Measurements from ENCODE around the gene RHOJ. TPM values are rescaled to one million over a fixed set of nuclear protein-coding genes. Genes with fewer than 3 reads are reported as not detected.
A peak's percentile ranks its signal among the peaks of the same experiment; 100 is the strongest.
"Not testable (repeated sequence)": the region's sequence is repeated elsewhere in the genome, so short reads cannot be mapped to it uniquely, and the experiment has no call there.

Gene RHOJ
- total and polyA plus RNA-seq, 5 donors, result 9.6 to 20.3 (median 14.2) TPM

DNA sequence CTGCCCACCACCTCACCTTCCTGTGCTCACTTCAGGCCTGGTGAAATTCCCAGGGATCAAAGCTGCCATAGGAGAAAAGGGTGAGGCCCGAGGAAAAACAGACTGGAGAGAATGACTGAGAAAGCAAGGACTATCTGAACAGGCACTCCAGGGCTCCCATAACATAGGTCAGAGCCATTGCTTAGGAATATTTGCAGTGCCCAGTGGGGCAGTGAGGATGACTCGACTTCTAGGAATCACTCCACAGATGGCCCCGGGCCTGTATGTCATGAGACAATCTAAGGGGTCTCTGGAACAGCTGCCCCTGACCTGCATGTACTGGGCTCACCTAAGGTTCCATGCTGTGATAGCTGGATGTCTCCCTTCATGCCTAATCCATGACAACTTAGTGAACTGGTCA lies 62.9 kb downstream of the RHOJ start:
- intact Hi-C loops (cut with DNase I), result no loop called here
- 82% methylated on average over 3 of the region's 3 CpGs for WGBS

DNA sequence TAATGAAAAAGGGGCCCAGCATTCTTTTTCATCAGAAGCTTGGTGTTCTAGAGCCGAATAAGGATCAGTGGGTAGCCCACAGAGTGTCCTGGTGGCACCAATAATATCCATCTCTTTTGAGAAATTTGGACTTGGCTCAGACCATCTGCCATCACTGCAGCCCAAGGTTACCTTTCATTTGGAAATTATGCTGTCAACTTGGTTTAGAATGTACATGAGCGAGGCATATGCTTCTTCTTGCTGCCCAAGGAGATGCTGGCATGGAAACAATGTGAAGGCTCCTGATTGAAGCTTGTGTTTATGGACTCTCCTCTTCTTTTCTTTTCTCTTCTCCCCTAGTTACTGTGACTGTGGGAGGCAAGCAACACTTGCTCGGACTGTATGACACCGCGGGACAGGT lies 64.5 kb downstream of the RHOJ start:
- no peak for DNase-seq
- Histone ChIP-seq H3K27ac (ENCODE audit: low read length) (no peak overlapping the region), H3K9me3 (ENCODE audit: control insufficient read depth, low read length) (no peaks in the 10 kb centered on the region), H3K4me1 (ENCODE audit: control insufficient read depth, insufficient read depth, low read length) (peaks cover 6% of the 10 kb centered on the region), H3K4me3 (ENCODE audit: low read length) (no peak overlapping the region), H3K27me3 (ENCODE audit: control insufficient read depth, insufficient read depth) (no peaks in the 10 kb centered on the region)
- 97% methylated on average over 5 of the region's 5 CpGs for WGBS
- no peak for ATAC-seq
- intact Hi-C loops (cut with DNase I), result no loop called here

More for the DNA sequence above, 62.9 kb downstream of the RHOJ start:
- Histone ChIP-seq H3K27ac (ENCODE audit: low read length) (no peak overlapping the region), H3K9me3 (ENCODE audit: control insufficient read depth, low read length) (no peaks in the 10 kb centered on the region), H3K4me3 (ENCODE audit: low read length) (no peak overlapping the region), H3K4me1 (ENCODE audit: control insufficient read depth, insufficient read depth, low read length) (no peaks in the 10 kb centered on the region), H3K27me3 (ENCODE audit: control insufficient read depth, insufficient read depth) (no peaks in the 10 kb centered on the region)
- ATAC-seq, result no peak
- no peak for DNase-seq

DNA sequence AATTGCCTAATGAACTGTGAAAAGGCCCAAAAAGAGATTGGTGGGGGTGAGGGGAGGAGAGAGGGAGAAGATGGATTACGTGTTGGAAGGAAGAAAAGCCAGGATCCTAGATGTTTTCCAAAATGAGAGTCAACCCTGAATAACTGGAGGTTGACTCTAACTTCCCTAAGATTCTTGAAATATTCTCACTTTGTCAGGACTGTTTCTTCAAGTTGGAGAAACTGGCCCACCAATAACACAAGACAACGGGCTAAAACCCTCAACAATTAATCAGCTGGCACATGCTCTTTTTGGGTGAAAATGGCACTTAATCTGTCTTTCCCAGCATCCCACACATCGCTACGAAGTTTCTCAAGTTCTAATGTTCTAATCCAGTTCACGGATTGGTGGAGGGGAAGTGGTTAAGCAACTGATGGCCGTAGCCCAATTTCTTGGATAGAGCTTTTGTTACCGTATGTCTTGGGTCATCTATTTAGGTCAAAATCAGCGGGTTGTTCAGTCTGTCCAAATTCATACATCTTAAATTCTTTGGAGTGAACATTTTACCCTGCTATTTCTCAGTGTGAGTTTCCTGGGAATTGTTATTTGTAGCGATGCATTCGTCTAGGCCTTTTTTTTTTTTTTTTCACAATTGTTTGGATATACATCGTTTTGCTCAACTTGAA lies 65.5 kb downstream of the RHOJ start:
- DNase-seq (no peak), ATAC-seq (peak in 1 of 2 donors; percentile 28)
- Histone ChIP-seq H3K27ac (ENCODE audit: low read length) (no peak overlapping the region), H3K9me3 (ENCODE audit: control insufficient read depth, low read length) (no peaks in the 10 kb centered on the region), H3K4me3 (ENCODE audit: low read length) (no peak overlapping the region), H3K27me3 (ENCODE audit: control insufficient read depth, insufficient read depth) (no peaks in the 10 kb centered on the region), H3K4me1 (ENCODE audit: control insufficient read depth, insufficient read depth, low read length) (peaks cover 7% of the 10 kb centered on the region)
- intact Hi-C loops (cut with DNase I), result loop anchor here in 3 of 4 donors (10.0 kb wide), 2 partner anchors 1085 to 1105 kb away; no protein-coding TSS in a partner anchor
- whole genome bisulfite sequencing, result 76% methylated on average over 11 of the region's 11 CpGs

DNA sequence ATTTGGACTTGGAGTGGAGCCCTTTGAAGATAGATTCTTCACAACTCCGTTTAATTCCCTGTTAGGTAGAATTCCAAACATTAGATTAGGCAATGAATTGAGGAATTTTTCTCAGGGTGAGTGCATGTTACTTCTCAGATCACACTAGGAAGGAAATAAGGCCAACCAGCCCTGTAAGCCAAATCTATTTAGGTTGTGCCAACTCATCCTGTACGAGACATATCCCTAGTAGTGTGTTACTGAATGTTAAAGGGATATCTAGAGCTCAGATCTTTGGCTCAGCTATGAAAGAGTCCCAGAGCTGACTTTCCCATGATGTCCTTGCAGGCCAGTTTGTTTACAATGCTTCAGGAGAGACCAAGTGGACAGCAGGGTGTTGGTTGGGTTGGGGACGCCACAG lies 68.9 kb downstream of the RHOJ start:
- Histone ChIP-seq H3K27me3 (ENCODE audit: control insufficient read depth, insufficient read depth) (no peaks in the 10 kb centered on the region), H3K4me1 (ENCODE audit: control insufficient read depth, insufficient read depth, low read length) (peaks cover 7% of the 10 kb centered on the region), H3K27ac (ENCODE audit: low read length) (no peak overlapping the region), H3K4me3 (ENCODE audit: low read length) (no peak overlapping the region), H3K9me3 (ENCODE audit: control insufficient read depth, low read length) (no peaks in the 10 kb centered on the region)
- intact Hi-C loops (cut with DNase I), result loop anchor here in 3 of 4 donors (10.0 kb wide), 2 partner anchors 1088 to 1108 kb away; no protein-coding TSS in a partner anchor
- ATAC-seq (peak in 1 of 2 donors; percentile 15), DNase-seq (no peak)
- 53% methylated on average over 3 of the region's 3 CpGs for WGBS

DNA sequence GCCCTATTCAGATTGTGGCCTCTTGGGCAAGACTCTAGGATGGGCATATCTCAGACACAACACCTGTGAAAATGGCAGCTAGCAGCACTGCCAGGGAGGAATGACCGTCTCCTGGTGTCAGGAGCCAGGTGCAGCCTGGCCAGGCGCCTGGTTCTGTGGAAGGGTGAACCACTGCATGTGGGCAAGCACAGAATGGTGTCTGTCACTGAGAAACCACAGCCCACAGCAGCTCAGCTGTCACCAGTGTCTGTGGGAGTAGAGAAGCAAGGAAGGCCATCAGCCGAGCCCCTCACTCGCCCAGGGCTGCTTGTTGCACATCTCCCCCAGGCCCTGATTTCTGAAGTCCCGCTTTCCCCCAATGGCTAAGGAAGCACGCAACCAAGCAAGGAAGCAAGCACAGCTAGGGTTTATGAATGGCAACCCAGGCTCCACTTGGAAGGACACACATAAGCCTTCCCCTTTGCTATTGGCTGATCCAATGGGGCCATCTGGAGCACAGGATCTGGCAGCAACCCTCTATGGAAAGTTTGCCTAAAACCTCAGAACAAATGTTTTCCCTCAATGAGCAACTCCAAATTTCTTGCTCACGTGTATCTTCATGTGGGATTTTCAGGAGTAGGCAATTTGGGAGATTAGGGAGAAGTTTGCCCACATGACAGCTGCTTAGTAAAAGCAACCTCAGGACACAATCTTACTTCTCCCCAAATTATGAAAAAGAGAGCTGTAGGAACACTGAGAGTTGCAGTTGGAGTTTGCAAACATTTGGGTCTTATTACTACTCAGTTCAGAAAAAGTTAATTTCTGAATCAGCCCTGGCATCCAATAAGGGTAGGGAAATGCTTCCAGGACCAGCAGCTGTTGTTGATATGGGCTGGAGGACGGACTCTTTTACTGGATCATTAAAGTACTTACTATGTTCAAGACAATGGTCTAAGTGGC lies 69.7 kb downstream of the RHOJ start:
- Histone ChIP-seq H3K4me3 (ENCODE audit: low read length) (no peak overlapping the region), H3K9me3 (ENCODE audit: control insufficient read depth, low read length) (no peaks in the 10 kb centered on the region), H3K4me1 (ENCODE audit: control insufficient read depth, insufficient read depth, low read length) (peaks cover 7% of the 10 kb centered on the region), H3K27me3 (ENCODE audit: control insufficient read depth, insufficient read depth) (no peaks in the 10 kb centered on the region), H3K27ac (ENCODE audit: low read length) (peak overlapping the region; percentile 18)
- peak; percentile 39 to 61 (median 60) for DNase-seq
- 69% methylated on average over 8 of the region's 8 CpGs for WGBS
- intact Hi-C loops (cut with DNase I), result loop anchor here in 3 of 4 donors (10.0 kb wide), 2 partner anchors 1089 to 1109 kb away; no protein-coding TSS in a partner anchor
- peak; percentile 80 to 92 for ATAC-seq

DNA sequence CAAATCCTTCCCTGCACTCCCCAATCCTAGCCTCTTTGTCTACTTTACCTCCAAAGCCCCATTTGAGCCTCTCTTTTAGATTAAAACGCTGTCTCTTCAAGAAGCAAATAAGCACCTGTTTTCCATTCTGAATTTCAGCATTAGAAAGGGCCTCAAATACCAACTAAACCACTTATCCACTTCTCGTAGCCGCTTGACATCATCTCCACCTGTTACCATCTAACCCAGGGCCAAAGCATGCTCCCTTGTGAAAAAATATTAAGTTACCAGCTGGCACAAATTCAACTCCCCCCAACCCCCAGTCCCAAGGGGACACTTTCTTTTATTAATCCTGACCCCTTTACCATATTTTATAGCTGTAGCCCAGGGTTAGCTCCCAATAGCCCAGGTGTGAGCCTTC lies 71.4 kb downstream of the RHOJ start:
- Histone ChIP-seq H3K27me3 (ENCODE audit: control insufficient read depth, insufficient read depth) (no peaks in the 10 kb centered on the region), H3K4me3 (ENCODE audit: low read length) (no peak overlapping the region), H3K9me3 (ENCODE audit: control insufficient read depth, low read length) (no peaks in the 10 kb centered on the region), H3K4me1 (ENCODE audit: control insufficient read depth, insufficient read depth, low read length) (peaks cover 7% of the 10 kb centered on the region), H3K27ac (ENCODE audit: low read length) (no peak overlapping the region)
- intact Hi-C loops (cut with DNase I), result loop anchor here (2.0 to 10.0 kb wide), 4 partner anchors 98 to 1111 kb away; no protein-coding TSS in a partner anchor
- DNase-seq, result no peak
- WGBS, result 85% methylated on average over 3 of the region's 3 CpGs
- ATAC-seq, result no peak

DNA sequence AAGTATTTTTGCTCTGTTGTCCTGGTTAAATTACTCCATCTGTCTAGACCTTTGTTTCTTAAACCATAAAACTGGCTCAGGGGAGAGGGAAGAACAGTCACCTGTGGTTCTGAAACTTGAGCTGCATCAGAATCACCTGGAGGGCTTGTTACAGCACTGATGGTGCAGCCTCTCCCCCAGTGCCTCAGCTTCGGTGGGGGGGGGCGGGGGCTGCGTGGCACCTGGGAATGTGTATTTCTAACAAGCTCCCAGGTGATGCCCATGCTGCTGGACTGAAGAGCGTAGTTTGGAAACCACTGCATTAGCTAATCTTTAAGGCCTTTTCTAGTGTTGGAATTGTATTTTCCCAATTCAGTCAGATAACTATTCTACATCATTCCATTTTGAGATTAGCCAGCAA lies 71.8 kb downstream of the RHOJ start:
- DNase-seq (no peak), ATAC-seq (no peak)
- WGBS, result 74% methylated on average over 4 of the region's 4 CpGs
- no peak overlapping the region for H3K4me3 ChIP-seq (ENCODE audit: low read length)
- intact Hi-C loops (cut with DNase I), result loop anchor here (2.0 to 10.0 kb wide), 4 partner anchors 99 to 1111 kb away; no protein-coding TSS in a partner anchor
- no peak overlapping the region for H3K27ac ChIP-seq (ENCODE audit: low read length)
- H3K9me3 ChIP-seq (ENCODE audit: control insufficient read depth, low read length), result no peaks in the 10 kb centered on the region
- no peaks in the 10 kb centered on the region for H3K27me3 ChIP-seq (ENCODE audit: control insufficient read depth, insufficient read depth)
- peaks cover 7% of the 10 kb centered on the region for H3K4me1 ChIP-seq (ENCODE audit: control insufficient read depth, insufficient read depth, low read length)

DNA sequence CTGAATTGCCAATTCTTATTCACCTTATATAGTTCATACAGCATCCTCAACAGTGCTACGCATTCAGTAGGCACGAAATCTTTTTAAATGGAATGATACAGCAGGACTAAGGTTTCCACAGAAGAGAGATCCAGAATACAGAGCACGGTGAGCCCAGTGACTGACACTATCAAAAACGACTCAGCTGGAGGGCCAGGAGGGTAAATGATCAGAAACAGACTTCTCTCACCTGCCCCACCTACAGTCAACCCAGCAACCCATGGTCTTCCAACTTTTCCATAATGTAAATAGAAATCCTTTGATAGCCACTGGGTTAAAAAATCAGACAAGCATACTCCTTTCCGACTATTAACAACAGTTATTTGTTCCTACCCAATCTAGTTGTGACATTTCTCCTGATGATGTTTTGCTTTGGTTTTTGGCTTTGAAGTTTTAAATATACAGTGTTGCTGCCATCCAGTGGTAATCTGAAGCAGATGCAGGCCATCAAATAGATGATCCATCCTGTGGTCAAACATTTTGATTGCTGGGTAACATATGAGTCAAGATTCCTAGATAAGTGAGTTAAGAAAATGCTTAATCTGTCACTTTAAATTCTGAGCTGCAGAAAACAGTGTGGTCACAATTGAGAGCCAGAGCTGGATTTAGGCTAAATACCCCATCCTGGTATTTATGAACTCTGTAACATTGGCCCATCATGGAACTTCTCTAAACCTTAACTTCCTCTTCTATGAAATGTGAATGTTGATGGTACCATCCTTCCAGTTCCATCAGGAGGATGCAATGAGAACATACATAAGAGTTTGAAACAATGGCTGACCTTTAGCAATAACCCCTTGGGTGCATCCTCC lies 72.5 kb downstream of the RHOJ start:
- H3K27me3 ChIP-seq (ENCODE audit: control insufficient read depth, insufficient read depth), result no peaks in the 10 kb centered on the region
- 45% methylated on average over 5 of the region's 5 CpGs for WGBS
- DNase-seq, result no peak
- no peaks in the 10 kb centered on the region for H3K9me3 ChIP-seq (ENCODE audit: control insufficient read depth, low read length)
- no peak overlapping the region for H3K4me3 ChIP-seq (ENCODE audit: low read length)
- no peak overlapping the region for H3K27ac ChIP-seq (ENCODE audit: low read length)
- peak in 1 of 2 donors; percentile 36 for ATAC-seq
- intact Hi-C loops (cut with DNase I), result loop anchor here (2.0 to 10.0 kb wide), 4 partner anchors 99 to 1112 kb away; no protein-coding TSS in a partner anchor
- peaks cover 7% of the 10 kb centered on the region for H3K4me1 ChIP-seq (ENCODE audit: control insufficient read depth, insufficient read depth, low read length)

DNA sequence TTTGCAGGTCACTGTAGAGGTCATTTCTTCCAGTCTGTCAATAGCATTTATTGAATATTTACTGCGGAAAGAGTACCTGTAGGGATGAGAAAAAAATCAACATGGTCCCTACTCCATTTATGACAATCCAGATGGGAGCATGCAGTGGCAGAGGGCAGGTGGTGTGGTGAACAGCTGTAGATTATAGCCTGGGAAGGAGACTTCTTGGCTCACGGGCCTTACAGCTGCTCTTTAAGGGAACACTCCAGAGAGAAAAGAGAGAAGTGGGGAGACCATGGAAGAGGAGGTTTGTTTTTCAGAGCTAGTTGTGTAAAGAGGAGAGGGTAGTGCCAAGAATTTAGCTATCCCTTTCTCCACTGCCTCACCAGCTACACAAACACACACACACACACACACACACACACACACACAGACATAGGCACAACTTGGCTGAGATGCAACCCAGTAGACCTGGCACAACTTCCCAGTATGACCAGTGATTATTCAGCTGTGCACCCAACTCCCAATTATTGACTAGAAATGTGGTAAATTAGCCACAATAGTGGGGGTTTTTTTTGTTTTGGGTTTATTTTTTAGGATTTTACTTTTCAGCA lies 73.4 kb downstream of the RHOJ start:
- H3K27me3 ChIP-seq (ENCODE audit: control insufficient read depth, insufficient read depth), result no peaks in the 10 kb centered on the region
- H3K4me1 ChIP-seq (ENCODE audit: control insufficient read depth, insufficient read depth, low read length), result peaks cover 7% of the 10 kb centered on the region
- DNase-seq, result no peak
- H3K9me3 ChIP-seq (ENCODE audit: control insufficient read depth, low read length), result no peaks in the 10 kb centered on the region
- no peak for ATAC-seq
- intact Hi-C loops (cut with DNase I), result loop anchor here (2.0 to 10.0 kb wide), 4 partner anchors 100 to 1113 kb away; no protein-coding TSS in a partner anchor
- 84% methylated on average over 2 of the region's 2 CpGs for WGBS
- no peak overlapping the region for H3K4me3 ChIP-seq (ENCODE audit: low read length)
- no peak overlapping the region for H3K27ac ChIP-seq (ENCODE audit: low read length)

DNA sequence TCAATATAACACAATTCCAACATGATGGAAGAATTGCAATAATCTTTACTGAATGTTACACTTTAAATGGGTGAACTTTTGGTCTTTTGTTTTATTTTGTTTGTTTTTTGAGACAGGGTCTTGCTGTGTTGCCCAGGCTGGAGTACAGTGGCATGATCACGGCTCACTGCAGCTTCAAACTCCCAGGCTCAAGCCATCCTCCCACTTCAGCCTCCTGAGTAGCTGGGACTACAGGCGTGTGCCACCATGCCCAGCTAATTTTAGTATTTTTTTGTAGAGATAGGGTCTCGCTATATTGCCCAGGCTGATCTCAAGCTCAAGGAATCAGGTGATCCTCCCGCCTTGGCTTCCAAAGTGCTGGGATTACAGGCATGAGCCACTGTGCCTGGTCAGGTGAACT lies 75.7 kb downstream of the RHOJ start:
- WGBS, result 96% methylated on average over 4 of the region's 4 CpGs
- not testable (repeated sequence) for DNase-seq; H3K4me1 ChIP-seq (ENCODE audit: control insufficient read depth, insufficient read depth, low read length); H3K4me3 ChIP-seq (ENCODE audit: low read length); H3K27ac ChIP-seq (ENCODE audit: low read length); H3K27me3 ChIP-seq (ENCODE audit: control insufficient read depth, insufficient read depth); ATAC-seq; H3K9me3 ChIP-seq (ENCODE audit: control insufficient read depth, low read length)
- intact Hi-C loops (cut with DNase I), result loop anchor here (5.0 to 10.0 kb wide), 3 partner anchors 103 to 1115 kb away; no protein-coding TSS in a partner anchor

Data from right cardiac atrium (tissue), 5 donors.